ENCODE data around the gene CDX1.

CDX1 gene

DNA sequence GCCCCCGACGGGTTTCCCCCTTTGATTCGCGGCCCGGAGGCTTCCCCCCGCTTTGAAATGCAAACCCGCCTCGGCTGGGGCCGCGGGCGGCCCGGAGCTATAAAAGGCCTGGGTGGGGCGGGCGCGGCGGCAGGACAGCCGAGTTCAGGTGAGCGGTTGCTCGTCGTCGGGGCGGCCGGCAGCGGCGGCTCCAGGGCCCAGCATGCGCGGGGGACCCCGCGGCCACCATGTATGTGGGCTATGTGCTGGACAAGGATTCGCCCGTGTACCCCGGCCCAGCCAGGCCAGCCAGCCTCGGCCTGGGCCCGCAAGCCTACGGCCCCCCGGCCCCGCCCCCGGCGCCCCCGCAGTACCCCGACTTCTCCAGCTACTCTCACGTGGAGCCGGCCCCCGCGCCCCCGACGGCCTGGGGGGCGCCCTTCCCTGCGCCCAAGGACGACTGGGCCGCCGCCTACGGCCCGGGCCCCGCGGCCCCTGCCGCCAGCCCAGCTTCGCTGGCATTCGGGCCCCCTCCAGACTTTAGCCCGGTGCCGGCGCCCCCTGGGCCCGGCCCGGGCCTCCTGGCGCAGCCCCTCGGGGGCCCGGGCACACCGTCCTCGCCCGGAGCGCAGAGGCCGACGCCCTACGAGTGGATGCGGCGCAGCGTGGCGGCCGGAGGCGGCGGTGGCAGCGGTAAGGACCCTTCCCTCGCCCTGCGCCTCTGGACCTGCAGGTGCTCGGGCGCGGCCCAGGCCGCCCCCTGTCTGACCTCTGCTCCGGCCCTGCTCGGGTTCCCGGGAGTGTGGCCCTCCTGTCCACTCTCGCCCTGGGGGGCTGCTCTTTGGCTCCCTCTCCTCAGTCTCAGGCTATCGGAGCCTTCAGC lies at the start of gene CDX1:
TSS of gene CDX1 (plus strand) at position 129 of the 862 bp plus-strand sequence. CDS start at position 228, 99 bp downstream.
- DNase-seq (ENCODE audit: low spot score), result no peak

GRCh38 chr5:150117945-150118560 lies 48.5 kb upstream of the CDX1 start:
- DNase-seq (ENCODE audit: low spot score), result no peak

- DNase-seq (ENCODE audit: low spot score), result no peak
Observed at GRCh38 chr5:150118561-150119229, 47.9 kb upstream of the CDX1 start.

- peak; percentile 22 for DNase-seq (ENCODE audit: low spot score)
Observed at GRCh38 chr5:150119421-150120061, 47.0 kb upstream of the CDX1 start.

GRCh38 chr5:150120062-150120441 lies 46.5 kb upstream of the CDX1 start:
- no peak for DNase-seq (ENCODE audit: low spot score)

DNA sequence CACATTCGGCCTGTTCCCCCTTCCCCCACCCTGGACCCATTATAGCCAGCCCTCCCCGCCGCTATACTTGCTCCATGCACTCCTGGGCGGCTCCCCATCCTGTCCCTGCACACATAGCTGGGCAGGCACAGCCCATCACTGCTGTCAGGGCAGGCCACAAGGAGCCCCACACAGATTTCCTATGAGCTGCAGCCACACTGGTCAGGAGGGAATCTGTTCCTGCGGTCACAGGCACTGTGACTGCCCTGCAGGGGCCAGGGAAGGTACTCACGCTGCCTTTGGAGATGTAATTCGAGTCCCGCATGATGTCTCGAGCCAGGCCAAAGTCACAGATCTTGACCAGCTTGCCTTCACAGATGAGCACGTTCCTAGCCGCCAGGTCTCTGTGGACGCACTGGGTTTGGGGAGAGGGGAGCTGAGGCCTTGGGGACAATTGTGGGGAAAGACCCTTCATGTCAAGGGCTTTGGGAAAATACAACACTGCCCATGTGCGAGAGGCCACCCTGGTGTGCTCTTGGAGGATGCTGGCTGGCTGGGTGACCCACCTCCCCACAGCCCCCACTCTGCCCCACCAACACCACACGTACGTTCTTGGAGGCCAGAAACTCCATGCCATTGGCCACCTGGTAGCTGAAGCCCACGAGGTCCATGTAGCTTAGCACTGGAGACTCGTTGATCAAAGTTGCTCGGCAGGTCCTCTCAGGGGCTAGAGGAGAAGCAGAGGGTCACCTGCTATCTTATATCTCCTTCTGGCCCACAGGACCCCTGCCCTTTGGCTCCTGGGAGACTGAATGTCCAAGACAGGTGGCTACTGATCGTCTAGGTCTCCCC lies 45.7 kb upstream of the CDX1 start:
- DNase-seq (ENCODE audit: low spot score), result no peak

DNA sequence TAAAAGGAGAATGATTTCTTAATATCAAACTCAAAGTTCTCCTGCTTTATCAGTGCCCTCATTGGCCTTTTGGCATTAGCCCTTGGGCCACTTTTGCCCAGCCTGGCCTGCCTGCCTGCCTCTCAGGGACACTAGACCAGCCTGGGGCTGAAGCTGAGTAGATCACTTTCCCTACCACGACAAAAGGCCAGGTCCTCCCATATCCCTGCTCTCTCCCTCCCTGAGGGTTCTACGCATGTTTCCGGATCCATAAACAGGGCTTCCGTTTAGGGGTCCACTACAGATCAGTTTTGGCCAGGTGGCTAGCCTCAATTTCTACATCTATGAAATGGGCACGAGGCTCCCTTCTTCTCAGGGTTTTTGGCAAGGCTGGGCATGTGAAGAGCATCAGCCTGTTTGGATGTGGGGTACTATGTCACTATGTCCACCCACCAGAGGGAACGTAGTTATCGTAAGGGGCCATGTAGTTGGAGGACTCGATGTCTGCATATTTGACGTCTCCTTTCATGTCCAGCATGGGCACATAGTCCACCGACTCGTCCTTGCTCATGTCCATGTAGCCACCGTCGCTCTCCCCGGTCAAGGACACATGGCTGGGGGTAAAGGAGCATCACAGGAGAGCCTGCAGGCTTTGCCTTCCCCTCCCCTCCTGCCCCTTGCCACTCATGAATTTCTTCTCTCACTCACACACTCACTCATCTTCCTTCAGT lies 45.0 kb upstream of the CDX1 start:
- no peak for DNase-seq (ENCODE audit: low spot score)

- peak; percentile 75 for DNase-seq (ENCODE audit: low spot score)
Observed at GRCh38 chr5:150122158-150122510, 44.4 kb upstream of the CDX1 start.

- no peak for DNase-seq (ENCODE audit: low spot score)
Observed at GRCh38 chr5:150122536-150123481, 43.8 kb upstream of the CDX1 start.

DNA sequence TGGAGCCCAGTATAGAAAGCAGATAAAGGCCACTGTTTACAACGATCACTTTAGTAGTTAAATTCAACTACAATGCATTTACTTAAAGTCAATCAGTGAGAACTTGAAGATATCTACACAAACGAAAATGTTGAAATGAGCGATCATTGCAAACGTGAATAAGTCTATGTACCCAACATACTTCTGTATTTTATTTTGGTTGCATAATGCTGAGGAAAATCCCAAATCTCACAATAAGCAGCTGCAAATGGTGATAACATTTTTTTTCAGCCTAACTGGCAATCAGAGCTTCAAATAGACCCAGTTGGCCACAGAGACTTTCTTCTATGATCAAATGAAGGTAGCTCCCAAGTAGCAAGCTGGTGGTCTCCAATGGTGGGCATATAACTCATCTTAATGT lies 43.0 kb upstream of the CDX1 start:
- DNase-seq (ENCODE audit: low spot score), result no peak

DNA sequence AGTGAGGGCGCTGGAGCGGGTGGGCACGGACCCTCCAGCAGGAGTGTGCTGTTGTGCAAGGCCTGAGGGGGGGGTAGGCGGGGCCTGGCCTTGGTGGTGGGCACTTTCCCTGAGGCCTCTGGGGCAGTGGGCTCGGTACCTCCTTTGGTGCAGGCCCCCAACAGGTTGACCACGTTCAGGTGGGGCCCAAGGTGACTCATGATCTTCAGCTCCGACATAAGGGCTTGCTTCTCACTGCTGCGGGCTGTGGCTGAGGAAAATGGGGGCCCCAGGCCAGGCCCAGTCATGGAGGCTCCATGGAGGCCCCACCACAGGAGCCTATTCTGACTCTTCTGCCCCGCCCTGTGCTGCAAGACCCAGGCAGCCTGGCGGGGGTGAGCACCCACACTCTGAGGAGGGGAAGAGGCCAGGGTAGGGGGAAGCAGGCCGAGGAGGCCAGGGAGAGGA lies 42.4 kb upstream of the CDX1 start:
- DNase-seq (ENCODE audit: low spot score), result no peak

- DNase-seq (ENCODE audit: low spot score), result no peak
Observed at GRCh38 chr5:150124596-150124995, 42.0 kb upstream of the CDX1 start.

GRCh38 chr5:150125334-150125733 lies 41.2 kb upstream of the CDX1 start:
- no peak for DNase-seq (ENCODE audit: low spot score)

GRCh38 chr5:150126199-150126920 lies 40.2 kb upstream of the CDX1 start:
- no peak for DNase-seq (ENCODE audit: low spot score)

- DNase-seq (ENCODE audit: low spot score), result no peak
Observed at GRCh38 chr5:150126921-150127265, 39.7 kb upstream of the CDX1 start.

DNA sequence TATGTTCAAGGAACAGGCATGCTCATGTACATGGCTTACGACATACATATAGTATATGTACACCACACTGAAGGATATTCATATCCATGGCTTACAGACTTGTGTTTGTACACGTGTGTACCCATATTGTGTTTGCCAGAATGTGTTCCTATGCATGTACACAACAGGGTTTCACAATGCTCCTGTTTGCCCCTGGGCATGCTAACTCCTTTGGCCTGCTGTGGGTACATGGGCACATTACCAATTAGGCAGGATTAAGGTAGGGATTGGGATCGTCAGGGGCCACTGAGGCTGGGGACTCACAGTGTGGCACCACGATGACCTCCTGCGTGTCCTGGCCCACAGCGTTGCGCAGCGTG lies 37.1 kb upstream of the CDX1 start:
- no peak for DNase-seq (ENCODE audit: low spot score)

DNA sequence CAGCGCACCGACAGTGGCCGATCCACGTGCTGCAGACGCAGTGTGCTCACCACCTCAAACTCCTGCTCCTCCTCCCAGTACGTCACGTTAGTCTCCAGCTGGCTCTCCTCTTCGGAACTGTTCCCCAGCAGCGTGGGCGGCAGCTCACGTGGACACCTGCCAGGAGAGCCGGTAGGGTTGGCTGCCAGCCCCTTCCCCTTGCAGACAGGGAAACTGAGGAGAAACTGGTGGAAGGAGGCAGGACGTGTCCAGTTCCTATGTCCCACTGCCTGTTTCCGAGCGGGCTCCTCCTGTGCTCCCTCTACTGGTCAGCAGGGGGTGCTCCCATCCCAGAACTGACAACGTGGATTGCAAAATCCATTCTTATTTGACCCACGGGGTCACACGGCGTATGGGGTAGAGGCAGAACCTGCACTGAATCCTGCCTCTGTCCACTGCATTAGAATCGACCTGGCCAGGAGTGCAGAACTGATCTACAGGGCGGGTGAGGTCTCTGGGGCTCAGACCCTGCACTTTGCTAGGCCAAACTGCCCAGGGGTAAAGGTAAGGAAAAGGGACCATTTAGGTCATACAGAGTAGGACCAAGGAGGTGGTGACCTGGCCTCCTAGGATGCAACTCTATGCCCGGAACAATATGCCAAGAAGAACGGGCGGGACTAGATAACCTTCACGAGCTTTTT lies 36.6 kb upstream of the CDX1 start:
- DNase-seq (ENCODE audit: low spot score), result peak; percentile 56

DNA sequence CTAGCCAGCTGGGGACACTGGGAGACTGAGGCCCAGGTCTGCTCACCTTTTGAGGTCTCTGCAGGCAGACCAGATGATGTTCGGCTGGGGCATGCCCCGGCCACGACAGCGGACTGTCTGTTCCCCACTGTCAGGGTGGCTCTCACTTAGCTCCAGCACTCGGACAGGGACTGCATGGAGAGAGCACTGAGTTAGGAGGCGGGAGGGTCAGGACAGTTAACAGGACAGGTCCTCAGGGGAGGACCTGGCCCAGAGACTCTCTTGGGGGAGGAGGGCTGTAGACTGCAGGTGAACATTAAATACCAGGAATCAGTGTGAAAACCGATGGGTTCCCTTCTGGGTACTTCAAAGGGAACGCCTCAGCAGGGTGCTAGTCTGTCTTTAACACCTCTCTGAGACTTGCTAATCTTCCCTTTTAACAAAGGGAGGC lies 36.1 kb upstream of the CDX1 start:
- DNase-seq (ENCODE audit: low spot score), result no peak

GRCh38 chr5:150131461-150131860 lies 35.1 kb upstream of the CDX1 start:
- DNase-seq (ENCODE audit: low spot score), result no peak
